Measurements from ENCODE around the gene RFC1. TPM values are rescaled to one million over a fixed set of nuclear protein-coding genes. Genes with fewer than 3 reads are reported as not detected.
"Not testable (repeated sequence)": the region's sequence is repeated elsewhere in the genome, so short reads cannot be mapped to it uniquely, and the experiment has no call there.

RFC1 gene
- total RNA-seq, 1 experiment from 2014 or later, result 41.1 TPM

GRCh38 chr4:39363773-39364393, 2.3 kb downstream of the RFC1 start:
- peak overlapping the region; percentile 91 for H3K4me3 ChIP-seq (ENCODE audit: low read length)
- peak overlapping the region; percentile 89 for H3K4me2 ChIP-seq (ENCODE audit: low read depth, low read length, poor library complexity, severe bottlenecking)
- no peaks in the 10 kb centered on the region for H3K9me3 ChIP-seq (ENCODE audit: low read length)
- H3K27ac ChIP-seq (ENCODE audit: low read length), result peak overlapping the region; percentile 54
- no peaks in the 10 kb centered on the region for H3K27me3 ChIP-seq (ENCODE audit: low read length)
- no peaks in the 10 kb centered on the region for H3K9me2 ChIP-seq (replicated peaks; ENCODE audit: insufficient read depth, low read length)
- peaks cover 17% of the 10 kb centered on the region for H3K36me3 ChIP-seq (ENCODE audit: insufficient read depth, low read length)
- peaks cover 52% of the 10 kb centered on the region for H3K4me1 ChIP-seq (ENCODE audit: low read length)
- no peak overlapping the region for H2AFZ ChIP-seq (ENCODE audit: low read length)
- no peaks in the 10 kb centered on the region; the same call in 1 of the 2 replicates for H4K20me1 ChIP-seq (ENCODE audit: insufficient read depth, low read depth, low read length)
- peak overlapping the region; percentile 86; the same call in 1 of the 2 replicates for H3K9ac ChIP-seq (ENCODE audit: low read length)
- peaks cover 71% of the 10 kb centered on the region for H3K79me2 ChIP-seq (ENCODE audit: low read length)
- peak; percentile 64 for DNase-seq

GRCh38 chr4:39362827-39363226, 3.3 kb downstream of the RFC1 start:
- Histone ChIP-seq H3K27me3 (ENCODE audit: low read length) (no peaks in the 10 kb centered on the region), H3K79me2 (ENCODE audit: low read length) (peaks cover 81% of the 10 kb centered on the region), H3K4me1 (ENCODE audit: low read length) (peaks cover 62% of the 10 kb centered on the region), H3K4me3 (ENCODE audit: low read length) (0 out of 2 replicates have a peak overlapping the region, but pooled peaks have one; percentile 13), H3K9me3 (ENCODE audit: low read length) (no peaks in the 10 kb centered on the region), H3K4me2 (ENCODE audit: low read depth, low read length, poor library complexity, severe bottlenecking) (peak overlapping the region; percentile 48), H3K36me3 (ENCODE audit: insufficient read depth, low read length) (peaks cover 22% of the 10 kb centered on the region), H3K9me2 (replicated peaks; ENCODE audit: insufficient read depth, low read length) (no peaks in the 10 kb centered on the region), H3K27ac (ENCODE audit: low read length) (peak overlapping the region; percentile 47; the same call in 1 of the 2 replicates), H4K20me1 (ENCODE audit: insufficient read depth, low read depth, low read length) (no peaks in the 10 kb centered on the region; the same call in 1 of the 2 replicates), H3K9ac (ENCODE audit: low read length) (no peak overlapping the region), H2AFZ (ENCODE audit: low read length) (no peak overlapping the region)
- no peak for DNase-seq

- DNase-seq, result peak; percentile 65
- peaks cover 77% of the 10 kb centered on the region for H3K4me1 ChIP-seq (ENCODE audit: low read length)
- peaks cover 25% of the 10 kb centered on the region for H3K36me3 ChIP-seq (ENCODE audit: insufficient read depth, low read length)
- H3K9me2 ChIP-seq (replicated peaks; ENCODE audit: insufficient read depth, low read length); H4K20me1 ChIP-seq (ENCODE audit: insufficient read depth, low read depth, low read length); H3K9ac ChIP-seq (ENCODE audit: low read length); H3K27me3 ChIP-seq (ENCODE audit: low read length); H2AFZ ChIP-seq (ENCODE audit: low read length); H3K9me3 ChIP-seq (ENCODE audit: low read length); H3K4me3 ChIP-seq (ENCODE audit: low read length): not testable (repeated sequence)
- peak overlapping the region; percentile 20 for H3K4me2 ChIP-seq (ENCODE audit: low read depth, low read length, poor library complexity, severe bottlenecking)
- H3K27ac ChIP-seq (ENCODE audit: low read length), result 0 out of 2 replicates have a peak overlapping the region, but pooled peaks have one; percentile 37
- peaks cover 98% of the 10 kb centered on the region for H3K79me2 ChIP-seq (ENCODE audit: low read length)
Observed at GRCh38 chr4:39360611-39361010, 5.6 kb downstream of the RFC1 start.

GRCh38 chr4:39357002-39357401, 9.2 kb downstream of the RFC1 start:
- peaks cover 60% of the 10 kb centered on the region for H3K4me1 ChIP-seq (ENCODE audit: low read length)
- H3K4me3 ChIP-seq (ENCODE audit: low read length), result peak overlapping the region; percentile 42
- H3K27ac ChIP-seq (ENCODE audit: low read length), result peak overlapping the region; percentile 89
- H3K36me3 ChIP-seq (ENCODE audit: insufficient read depth, low read length), result peaks cover 32% of the 10 kb centered on the region
- peak overlapping the region; percentile 67 for H3K4me2 ChIP-seq (ENCODE audit: low read depth, low read length, poor library complexity, severe bottlenecking)
- peaks cover 98% of the 10 kb centered on the region for H3K79me2 ChIP-seq (ENCODE audit: low read length)
- DNase-seq, result peak; percentile 74
- H4K20me1 ChIP-seq (ENCODE audit: insufficient read depth, low read depth, low read length), result no peaks in the 10 kb centered on the region
- H3K9ac ChIP-seq (ENCODE audit: low read length), result peak overlapping the region; percentile 46
- no peak overlapping the region for H2AFZ ChIP-seq (ENCODE audit: low read length)
- H3K9me2 ChIP-seq (replicated peaks; ENCODE audit: insufficient read depth, low read length), result no peaks in the 10 kb centered on the region
- H3K9me3 ChIP-seq (ENCODE audit: low read length), result 0 out of 2 replicates have a peak, but pooled peaks cover 4% of the 10 kb centered on the region
- no peaks in the 10 kb centered on the region for H3K27me3 ChIP-seq (ENCODE audit: low read length)

GRCh38 chr4:39354254-39354552, 12.0 kb downstream of the RFC1 start:
- Histone ChIP-seq H3K9me3 (ENCODE audit: low read length) (peaks cover 8% of the 10 kb centered on the region; the same call in 1 of the 2 replicates), H3K36me3 (ENCODE audit: insufficient read depth, low read length) (peaks cover 52% of the 10 kb centered on the region), H3K4me3 (ENCODE audit: low read length) (peak overlapping the region; percentile 35; the same call in 1 of the 2 replicates), H3K4me2 (ENCODE audit: low read depth, low read length, poor library complexity, severe bottlenecking) (peak overlapping the region; percentile 51), H2AFZ (ENCODE audit: low read length) (no peak overlapping the region), H3K9me2 (replicated peaks; ENCODE audit: insufficient read depth, low read length) (no peaks in the 10 kb centered on the region), H4K20me1 (ENCODE audit: insufficient read depth, low read depth, low read length) (no peaks in the 10 kb centered on the region), H3K27ac (ENCODE audit: low read length) (peak overlapping the region; percentile 65; the same call in 1 of the 2 replicates), H3K27me3 (ENCODE audit: low read length) (no peaks in the 10 kb centered on the region), H3K9ac (ENCODE audit: low read length) (no peak overlapping the region), H3K4me1 (ENCODE audit: low read length) (peaks cover 51% of the 10 kb centered on the region), H3K79me2 (ENCODE audit: low read length) (peaks cover 97% of the 10 kb centered on the region)
- DNase-seq, result no peak

GRCh38 chr4:39353478-39354253, 12.5 kb downstream of the RFC1 start:
- Histone ChIP-seq H3K4me3 (ENCODE audit: low read length) (peak overlapping the region; percentile 35), H3K27me3 (ENCODE audit: low read length) (no peaks in the 10 kb centered on the region), H3K9me3 (ENCODE audit: low read length) (peaks cover 8% of the 10 kb centered on the region; the same call in 1 of the 2 replicates), H3K9ac (ENCODE audit: low read length) (peak overlapping the region; percentile 30; the same call in 1 of the 2 replicates), H4K20me1 (ENCODE audit: insufficient read depth, low read depth, low read length) (no peaks in the 10 kb centered on the region), H3K4me2 (ENCODE audit: low read depth, low read length, poor library complexity, severe bottlenecking) (peak overlapping the region; percentile 51), H3K36me3 (ENCODE audit: insufficient read depth, low read length) (peaks cover 51% of the 10 kb centered on the region), H3K79me2 (ENCODE audit: low read length) (peaks cover 97% of the 10 kb centered on the region), H3K4me1 (ENCODE audit: low read length) (peaks cover 46% of the 10 kb centered on the region), H3K9me2 (replicated peaks; ENCODE audit: insufficient read depth, low read length) (no peaks in the 10 kb centered on the region), H3K27ac (ENCODE audit: low read length) (peak overlapping the region; percentile 65), H2AFZ (ENCODE audit: low read length) (no peak overlapping the region)
- no peak for DNase-seq

- not testable (repeated sequence) for H3K27me3 ChIP-seq (ENCODE audit: low read length); H3K9me3 ChIP-seq (ENCODE audit: low read length); H3K9ac ChIP-seq (ENCODE audit: low read length); H4K20me1 ChIP-seq (ENCODE audit: insufficient read depth, low read depth, low read length); H3K9me2 ChIP-seq (replicated peaks; ENCODE audit: insufficient read depth, low read length); H2AFZ ChIP-seq (ENCODE audit: low read length); DNase-seq; H3K4me3 ChIP-seq (ENCODE audit: low read length)
- H3K4me2 ChIP-seq (ENCODE audit: low read depth, low read length, poor library complexity, severe bottlenecking), result peak overlapping the region; percentile 51
- peak overlapping the region; percentile 65; the same call in 1 of the 2 replicates for H3K27ac ChIP-seq (ENCODE audit: low read length)
- H3K36me3 ChIP-seq (ENCODE audit: insufficient read depth, low read length), result peaks cover 52% of the 10 kb centered on the region
- H3K4me1 ChIP-seq (ENCODE audit: low read length), result peaks cover 40% of the 10 kb centered on the region
- peaks cover 97% of the 10 kb centered on the region for H3K79me2 ChIP-seq (ENCODE audit: low read length)
Observed at GRCh38 chr4:39353149-39353477, 13.0 kb downstream of the RFC1 start.

GRCh38 chr4:39349326-39349725, 16.8 kb downstream of the RFC1 start:
- Histone ChIP-seq H3K4me1 (ENCODE audit: low read length) (peaks cover 13% of the 10 kb centered on the region), H3K36me3 (ENCODE audit: insufficient read depth, low read length) (peaks cover 49% of the 10 kb centered on the region)

More at GRCh38 chr4:39349326-39349725, 16.8 kb downstream of the RFC1 start:
- Histone ChIP-seq H3K9me2 (replicated peaks; ENCODE audit: insufficient read depth, low read length) (no peaks in the 10 kb centered on the region), H3K4me2 (ENCODE audit: low read depth, low read length, poor library complexity, severe bottlenecking) (no peak overlapping the region), H3K27ac (ENCODE audit: low read length) (no peak overlapping the region), H3K4me3 (ENCODE audit: low read length) (no peak overlapping the region), H3K27me3 (ENCODE audit: low read length) (no peaks in the 10 kb centered on the region), H2AFZ (ENCODE audit: low read length) (no peak overlapping the region), H3K9ac (ENCODE audit: low read length) (no peak overlapping the region), H3K9me3 (ENCODE audit: low read length) (peaks cover 8% of the 10 kb centered on the region; the same call in 1 of the 2 replicates), H4K20me1 (ENCODE audit: insufficient read depth, low read depth, low read length) (no peaks in the 10 kb centered on the region), H3K79me2 (ENCODE audit: low read length) (peaks cover 95% of the 10 kb centered on the region)
- DNase-seq, result no peak

All from Karpas-422 (cell line).